Stimulated activated CD8-positive, alpha-beta memory T cell treated with anti-CD3 and anti-CD28 coated beads, Interleukin-12 subunit alpha, Interleukin-12 subunit beta, amount 100 ng/mL, for 24 hours (primary cell): ENCODE results near the gene AKR1C3.
"Not testable (repeated sequence)": the region's sequence is repeated elsewhere in the genome, so short reads cannot be mapped to it uniquely, and the experiment has no call there.

Experiments
- DNase-seq: peaks from one replicate; pipeline ENCODE4 v3.0.0-alpha.2; 2020; ENCODE audit errors: extremely low read depth

The AKR1C3 gene

DNA sequence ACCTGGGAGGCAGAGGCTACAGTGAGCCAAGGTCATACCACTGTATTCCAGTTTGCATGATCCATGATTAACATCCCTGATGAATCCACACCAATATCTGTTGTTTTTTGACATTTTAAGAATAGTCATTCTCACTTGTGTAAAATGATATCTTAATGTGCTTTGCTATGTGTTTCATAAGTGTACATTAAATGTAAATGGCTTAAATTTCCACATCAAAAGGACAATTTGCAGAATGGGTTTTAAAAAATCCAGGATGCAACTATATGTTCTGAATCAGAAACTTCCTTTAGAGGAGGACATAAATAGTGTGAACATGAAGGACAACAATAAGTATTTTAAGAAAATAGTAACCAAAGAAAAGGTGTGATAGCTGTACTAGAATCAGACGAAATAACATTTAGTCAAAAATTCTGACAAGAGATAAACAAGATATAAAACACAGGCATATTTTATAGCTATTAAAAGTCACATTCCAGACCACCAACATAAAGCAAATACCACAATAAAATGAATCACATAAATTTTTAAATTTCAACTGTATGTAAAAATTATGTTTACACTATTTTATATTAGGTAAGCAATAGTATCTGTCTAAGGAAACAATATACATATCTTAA is 42.4 kb downstream of the AKR1C3 start:
- no peak for DNase-seq

DNA sequence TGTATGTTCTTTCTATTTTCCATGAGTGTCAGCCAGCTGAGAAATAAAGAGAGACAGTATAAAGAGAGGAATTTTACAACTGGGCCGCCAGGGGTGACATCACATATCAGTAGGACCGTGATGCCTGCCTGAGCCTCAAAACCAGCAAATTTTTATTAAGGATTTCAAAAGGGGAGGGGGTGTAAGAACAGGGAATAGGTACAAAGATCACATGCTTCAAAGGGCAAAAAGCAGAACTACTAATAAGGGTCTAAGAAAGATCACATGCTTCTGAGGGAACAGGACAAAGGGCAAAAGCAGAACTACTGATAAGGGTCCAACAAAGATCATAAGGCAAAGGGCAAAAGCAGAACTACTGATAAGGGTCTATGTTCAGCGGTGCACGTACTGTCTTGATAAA is 43.5 kb downstream of the AKR1C3 start:
- not testable (repeated sequence) for DNase-seq

DNA sequence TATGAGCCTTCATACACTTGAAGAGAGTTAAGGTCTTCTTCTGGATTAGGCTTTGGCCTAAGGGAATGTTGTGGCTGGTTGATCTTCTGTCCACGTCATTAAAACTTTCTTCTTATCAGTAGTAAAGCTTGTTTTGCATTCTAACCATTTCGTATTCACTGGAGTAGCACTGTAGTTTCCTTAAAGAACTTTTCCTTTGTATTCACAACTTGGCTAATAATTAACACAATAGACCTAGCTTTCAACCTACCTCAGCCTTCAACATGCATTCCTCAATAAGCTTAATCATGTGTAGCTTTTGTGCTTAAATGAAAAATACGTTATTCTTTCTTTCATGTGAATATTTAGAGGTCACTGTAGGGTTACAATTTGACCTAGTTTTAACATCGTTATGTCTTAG is 48.0 kb downstream of the AKR1C3 start:
- no peak for DNase-seq

DNA sequence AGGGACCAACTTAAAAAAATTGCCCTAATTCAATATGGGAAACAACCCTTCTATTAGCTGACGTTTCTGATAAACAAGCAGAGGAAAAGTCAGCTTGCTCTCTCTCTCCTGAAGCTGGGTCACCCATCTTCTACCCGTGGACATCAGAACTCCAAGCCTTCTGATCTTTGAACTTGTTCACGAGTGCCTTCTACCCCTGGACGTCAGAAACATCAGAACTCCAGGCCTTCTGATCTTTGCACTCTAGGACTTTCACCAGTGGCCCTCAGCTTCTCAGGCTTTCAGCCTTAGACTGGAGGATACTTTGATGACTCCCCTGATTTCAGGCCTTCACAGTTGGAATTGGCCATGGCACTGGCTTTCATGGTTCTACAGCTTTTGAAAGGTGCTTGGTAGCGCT is 48.9 kb downstream of the AKR1C3 start:
- no peak for DNase-seq

DNA sequence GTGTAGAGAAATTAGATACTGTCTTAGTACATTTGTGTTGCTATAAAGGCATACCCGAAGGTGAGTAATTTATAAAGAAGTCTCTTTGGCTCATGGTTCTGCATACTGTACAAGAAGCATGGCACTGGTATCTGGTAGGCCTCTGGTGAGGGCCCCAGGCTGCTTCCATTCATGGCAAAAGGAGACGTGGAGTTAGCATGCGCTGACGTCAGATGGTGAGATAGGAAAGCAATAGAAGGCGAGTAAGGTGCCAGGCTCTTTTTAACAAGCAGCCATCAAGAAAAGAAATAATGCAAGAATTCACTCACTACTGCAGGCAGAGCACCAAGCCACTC is 52.7 kb downstream of the AKR1C3 start:
- DNase-seq, result no peak

DNA sequence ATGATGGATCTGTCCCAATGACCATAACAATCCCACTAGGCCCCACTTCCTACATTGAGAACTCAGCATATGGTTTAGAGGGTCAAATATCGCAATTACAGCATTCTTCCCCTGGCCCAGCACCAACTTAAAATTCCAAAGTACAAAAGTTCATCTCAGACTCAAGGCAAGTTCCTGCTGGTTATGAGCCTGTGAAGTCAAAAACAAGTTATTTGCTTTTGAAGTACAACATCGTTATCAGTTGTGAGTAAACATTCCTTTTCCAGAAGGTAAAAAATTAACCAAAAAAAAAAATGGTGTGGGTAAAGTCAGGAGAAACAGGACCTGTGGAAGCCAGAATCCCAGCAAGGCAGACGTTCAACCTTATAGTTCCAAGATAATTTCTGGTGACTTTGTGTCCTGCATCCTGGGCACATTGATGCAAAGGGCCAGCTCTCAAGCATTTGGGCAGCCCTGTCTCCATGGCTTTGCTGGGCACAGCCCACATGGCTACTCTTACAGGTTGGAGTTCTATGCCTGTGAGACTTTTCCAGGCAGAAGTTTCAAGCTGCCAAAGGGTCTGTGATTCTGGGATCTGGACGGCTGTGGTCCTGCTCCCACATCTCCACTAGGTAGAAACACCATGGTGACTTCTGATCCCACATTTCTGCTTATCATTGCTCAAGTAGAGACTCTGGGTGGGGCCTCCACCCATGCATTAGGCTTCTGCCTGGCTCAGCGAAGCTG is 53.2 kb downstream of the AKR1C3 start:
- DNase-seq, result no peak

DNA sequence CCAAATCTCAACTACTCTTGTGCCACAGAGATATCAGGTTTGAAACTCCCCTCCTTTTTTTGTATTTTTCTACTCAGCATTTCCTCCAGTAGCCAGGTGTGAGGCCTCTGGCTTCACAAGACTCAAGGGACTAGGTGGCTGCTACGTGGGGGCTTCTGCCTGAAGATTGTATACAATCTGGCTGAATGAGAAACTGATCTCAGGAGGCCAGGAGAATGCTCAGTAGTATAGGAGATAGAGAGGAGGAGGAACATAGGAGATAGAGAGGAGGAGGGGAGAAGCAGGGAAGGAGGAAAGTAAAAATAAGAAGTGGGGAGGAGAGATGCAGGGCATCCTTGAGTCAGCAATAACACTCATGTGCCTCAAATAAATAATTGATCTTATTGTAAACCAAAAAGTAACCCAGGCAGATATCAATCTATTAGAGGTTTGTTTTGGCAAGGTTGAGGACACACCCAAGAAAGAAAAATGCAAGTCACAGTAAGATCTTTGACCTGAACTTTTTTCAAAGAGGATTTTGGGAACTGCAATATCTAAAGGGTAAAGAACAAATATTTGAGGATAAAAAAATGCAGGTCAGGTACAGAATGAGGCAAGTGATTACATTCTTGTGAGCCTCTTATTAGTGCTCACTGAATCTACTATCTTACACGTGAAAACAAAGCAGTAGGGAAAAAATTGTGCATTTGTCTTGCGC is 53.9 kb downstream of the AKR1C3 start:
- no peak for DNase-seq

DNA sequence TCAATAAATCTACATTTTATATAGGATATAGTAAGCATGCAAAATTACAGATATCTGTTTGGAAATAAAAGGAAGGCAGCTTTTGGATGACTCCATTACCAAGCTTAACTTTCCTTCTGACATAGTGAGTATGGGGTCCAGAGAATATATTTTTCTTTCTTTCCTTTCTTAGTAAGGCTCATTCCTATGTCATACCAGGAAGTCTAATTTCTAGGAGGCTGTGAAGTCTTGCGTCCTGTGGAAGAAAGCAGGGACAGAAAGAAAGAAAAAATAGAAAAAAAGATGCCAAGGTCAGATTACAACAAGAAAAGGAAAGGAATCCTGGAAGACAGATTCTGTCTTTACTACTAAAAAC is 54.4 kb downstream of the AKR1C3 start:
- DNase-seq, result no peak

DNA sequence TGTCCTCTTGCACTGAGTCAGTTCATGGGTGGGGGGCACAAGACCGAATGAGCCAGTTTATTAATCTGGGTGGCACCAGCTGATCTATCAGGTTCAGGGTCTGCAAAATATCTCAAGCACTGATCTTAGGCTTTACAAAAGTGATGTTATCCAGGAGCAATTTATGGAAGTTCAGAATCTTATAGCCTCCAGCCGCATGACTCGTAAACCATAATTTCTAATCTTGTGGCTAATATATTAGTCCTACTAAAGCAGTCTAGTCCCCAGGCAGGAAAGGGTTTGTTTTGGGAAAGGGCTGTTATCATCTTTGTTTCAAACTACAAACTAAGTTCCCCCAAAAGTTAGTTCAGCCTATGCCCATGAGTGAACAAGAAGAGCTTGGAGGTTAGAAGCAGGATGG is 56.9 kb downstream of the AKR1C3 start:
- DNase-seq, result no peak

DNA sequence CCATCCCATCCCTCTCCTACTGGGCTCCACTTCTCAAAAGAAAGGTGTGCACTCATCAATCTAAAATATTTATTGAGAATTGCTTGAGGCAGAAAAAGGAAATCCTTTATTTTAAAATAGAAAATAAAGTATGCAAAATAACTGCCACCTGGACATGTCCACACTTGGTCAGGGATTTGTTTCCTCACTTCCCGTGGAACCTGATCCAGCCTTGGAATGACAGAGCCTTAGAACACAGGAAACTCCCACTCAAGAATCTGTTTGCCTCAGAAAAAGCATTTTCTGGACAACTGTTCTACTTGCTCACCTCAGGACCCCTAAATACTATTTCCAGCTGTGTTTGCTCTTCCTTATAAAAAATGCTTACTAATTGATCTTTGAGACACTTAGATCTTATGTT is 61.7 kb downstream of the AKR1C3 start:
- DNase-seq, result no peak
